Upper lobe of left lung (tissue), 6 donors: ENCODE results near the gene GIGYF1. TPM values are rescaled to one million over a fixed set of nuclear protein-coding genes. Genes with fewer than 3 reads are reported as not detected.
"Not testable (repeated sequence)": the region's sequence is repeated elsewhere in the genome, so short reads cannot be mapped to it uniquely, and the experiment has no call there.

Source experiments
- ATAC-seq, 2 donors: fragments of 200-7000 bp; cut with Tn5 transposase; one replicate each; pipeline ENCODE4 v1.9.1; 2022; ENCODE audit warnings: mild to moderate bottlenecking in 2 of 2, moderate library complexity in 2 of 2; ENCODE audit not compliant: low FRiP score in 2 of 2
- DNase-seq, 2 donors: peaks; one replicate each; pipeline ENCODE4 v3.0.0-alpha.2; 2019 to 2020
- H3K27ac ChIP-seq, 4 donors: fragments of 200-600 bp; sonication (generic); one replicate each; pipeline ENCODE4 v1.5.1; 2016 to 2019
- H3K27me3 ChIP-seq, 4 donors: fragments of 200-600 bp; sonication (generic); one replicate each; pipeline ENCODE4 v1.5.1; 2017 to 2019
- H3K36me3 ChIP-seq, 4 donors: fragments of 200-600 bp; sonication (generic); one replicate each; pipeline ENCODE4 v1.5.1; 2016 to 2019
- H3K4me1 ChIP-seq, 4 donors: fragments of 200-600 bp; sonication (generic); one replicate each; pipeline ENCODE4 v1.5.1; 2018 to 2019
- H3K4me3 ChIP-seq, 4 donors: fragments of 200-600 bp; sonication (generic); one replicate each; pipeline ENCODE4 v1.5.1; 2017 to 2019; ENCODE audit warnings: mild to moderate bottlenecking in 2 of 4, moderate library complexity in 1 of 4
- H3K9me3 ChIP-seq, 4 donors: fragments of 200-600 bp; sonication (generic); one replicate each; pipeline ENCODE4 v1.5.1; 2018 to 2019
- EP300 ChIP-seq, 4 donors: sonication (generic); formaldehyde crosslinking; IDR thresholded peaks; one replicate each; pipeline ENCODE4 v1.5.1; 2017; ENCODE audit warnings: antibody characterized with exemption in 4 of 4, control low read depth in 2 of 4
- POLR2A ChIP-seq, 4 donors: fragments of 450-650 bp; IDR thresholded peaks; one replicate each; pipeline ENCODE4 v1.5.1; 2016 to 2017; ENCODE audit warnings: antibody characterized with exemption in 4 of 4, mild to moderate bottlenecking in 2 of 4
- POLR2AphosphoS5 ChIP-seq, 2 donors: sonication (generic); formaldehyde crosslinking; IDR thresholded peaks; one replicate each; pipeline ENCODE4 v1.5.1; 2017; ENCODE audit warnings: antibody characterized with exemption in 2 of 2
- WGBS, 2 donors: methylation state at CpG; one replicate each; pipeline ENCODE4 v1.1.5; 2017 to 2018; 5-methylcytosine and 5-hydroxymethylcytosine counted together
- total RNA-seq, 6 donors: library from RNA; depleted of rRNA in 4 of 6; stranded (reverse); fragments of >200 nt in 4 of 6; gene quantifications; one replicate each; pipeline versions ENCODE4 v1.1.0 to v1.2.1, GENCODE V29; 2016 to 2021
- TF ChIP-seq, protein P1 (sequence below), 6 experiments: fragments of 450-650 bp in 4 of 6; fragments of 200-600 bp in 2 of 6; sonication (generic) in 2 of 6; IDR thresholded peaks; one replicate each; pipeline ENCODE4 v1.5.1; 2016 to 2019; ENCODE audit warnings: antibody characterized with exemption in 6 of 6
- donor health status: DM: no; HTN: no; CAD: no; lungs with moderate emphysema.
- donor health status: DM: no; HTN: yes; CAD: no; lungs with severe emphysema.

Gene GIGYF1
- total RNA-seq, 6 donors from 2014 or later = 18.7 to 151 (median 52.9) TPM

GRCh38 chr7:100731937-100732636 lies 38.0 kb upstream of the GIGYF1 start:
- WGBS, 2 donors = 79 to 87% methylated on average over 11 of the region's 11 CpGs
- no peaks in the 10 kb centered on the region for H3K27me3 ChIP-seq
- ATAC-seq (no peak), DNase-seq (no peak)
- no peak overlapping the region for H3K27ac ChIP-seq
- no peak overlapping the region for H3K4me3 ChIP-seq
- no peaks in the 10 kb centered on the region for H3K9me3 ChIP-seq
- TF ChIP-seq POLR2AphosphoS5 (IDR thresholded peaks at IDR 0.05) (no peak), POLR2A (IDR thresholded peaks at IDR 0.05) (no peak), EP300 (IDR thresholded peaks at IDR 0.05) (no peak)
- TF ChIP-seq, protein P1, sequence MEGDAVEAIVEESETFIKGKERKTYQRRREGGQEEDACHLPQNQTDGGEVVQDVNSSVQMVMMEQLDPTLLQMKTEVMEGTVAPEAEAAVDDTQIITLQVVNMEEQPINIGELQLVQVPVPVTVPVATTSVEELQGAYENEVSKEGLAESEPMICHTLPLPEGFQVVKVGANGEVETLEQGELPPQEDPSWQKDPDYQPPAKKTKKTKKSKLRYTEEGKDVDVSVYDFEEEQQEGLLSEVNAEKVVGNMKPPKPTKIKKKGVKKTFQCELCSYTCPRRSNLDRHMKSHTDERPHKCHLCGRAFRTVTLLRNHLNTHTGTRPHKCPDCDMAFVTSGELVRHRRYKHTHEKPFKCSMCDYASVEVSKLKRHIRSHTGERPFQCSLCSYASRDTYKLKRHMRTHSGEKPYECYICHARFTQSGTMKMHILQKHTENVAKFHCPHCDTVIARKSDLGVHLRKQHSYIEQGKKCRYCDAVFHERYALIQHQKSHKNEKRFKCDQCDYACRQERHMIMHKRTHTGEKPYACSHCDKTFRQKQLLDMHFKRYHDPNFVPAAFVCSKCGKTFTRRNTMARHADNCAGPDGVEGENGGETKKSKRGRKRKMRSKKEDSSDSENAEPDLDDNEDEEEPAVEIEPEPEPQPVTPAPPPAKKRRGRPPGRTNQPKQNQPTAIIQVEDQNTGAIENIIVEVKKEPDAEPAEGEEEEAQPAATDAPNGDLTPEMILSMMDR (IDR thresholded peaks at IDR 0.05) = no peak
- H3K4me1 ChIP-seq = no peaks in the 10 kb centered on the region
- no peaks in the 10 kb centered on the region for H3K36me3 ChIP-seq

DNA sequence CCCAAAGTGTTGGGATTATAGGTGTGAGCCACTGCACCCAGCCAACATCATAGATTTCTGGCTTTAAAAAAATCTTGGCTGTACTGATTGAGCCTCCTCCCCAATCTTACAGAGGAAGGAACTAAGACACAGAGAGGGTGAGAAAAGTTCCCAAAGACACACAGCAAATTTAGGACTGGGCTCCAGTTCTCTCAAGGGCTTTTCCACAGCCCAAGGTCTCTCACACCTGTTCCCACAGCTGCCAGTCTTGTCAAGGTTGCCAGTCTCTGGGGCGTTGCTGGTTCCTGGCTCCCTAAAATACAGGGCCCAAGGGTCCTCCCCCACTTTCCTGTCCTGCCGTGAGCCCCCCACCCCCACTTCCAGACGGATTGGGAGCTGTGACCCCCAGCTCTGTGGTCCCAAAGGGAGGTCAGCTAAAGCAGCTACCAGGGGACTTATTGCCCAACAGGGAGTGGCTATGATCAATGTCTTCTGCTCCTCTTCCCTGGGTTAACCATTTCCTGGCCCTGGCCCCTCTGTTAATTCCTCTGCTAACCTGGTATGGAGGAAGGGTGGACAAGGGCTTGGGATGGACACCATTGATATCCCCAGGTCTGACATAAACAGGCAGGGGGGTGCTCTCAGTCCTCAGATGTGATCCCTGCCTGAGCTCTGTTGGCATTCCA lies 36.2 kb upstream of the GIGYF1 start:
- 52% methylated on average over 3 of the region's 3 CpGs; no CpG with 5 or more reads in 1 of the 2 donors for WGBS, 2 donors

DNA sequence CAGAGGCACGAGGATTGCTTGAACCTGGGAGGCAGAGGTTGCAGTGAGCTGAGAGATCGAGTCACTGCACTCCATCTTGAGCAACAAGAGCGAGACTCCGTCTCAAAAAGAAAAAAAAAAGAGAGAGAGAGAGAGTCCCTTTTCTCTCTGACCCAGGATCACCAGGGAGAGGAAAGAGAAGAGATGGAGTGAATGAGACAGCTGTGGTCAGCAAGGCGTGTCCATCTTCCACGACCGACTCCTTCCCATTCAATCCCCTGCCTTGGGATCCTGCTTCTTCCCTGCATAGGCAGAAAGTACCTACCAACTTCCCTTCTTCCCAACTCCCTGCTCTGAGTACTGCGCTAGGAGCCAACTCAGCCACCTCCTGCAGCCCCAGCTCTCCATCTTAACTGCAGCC lies 34.1 kb upstream of the GIGYF1 start:
- 75 to 83% methylated on average over 8 of the region's 8 CpGs for WGBS, 2 donors
- no peaks in the 10 kb centered on the region for H3K9me3 ChIP-seq
- no peaks in the 10 kb centered on the region for H3K36me3 ChIP-seq
- no peaks in the 10 kb centered on the region for H3K27me3 ChIP-seq
- no peak for DNase-seq
- H3K4me1 ChIP-seq = peaks cover 4% of the 10 kb centered on the region in 4 donors
- TF ChIP-seq, protein P1 (IDR thresholded peaks at IDR 0.05) = no peak
- TF ChIP-seq POLR2AphosphoS5 (IDR thresholded peaks at IDR 0.05) (no peak), POLR2A (IDR thresholded peaks at IDR 0.05) (no peak), EP300 (IDR thresholded peaks at IDR 0.05) (no peak)
- no peak overlapping the region for H3K4me3 ChIP-seq
- no peak overlapping the region for H3K27ac ChIP-seq
- no peak for ATAC-seq

More for the DNA sequence above, 36.2 kb upstream of the GIGYF1 start:
- H3K36me3 ChIP-seq = no peaks in the 10 kb centered on the region
- no peaks in the 10 kb centered on the region for H3K27me3 ChIP-seq
- no peak overlapping the region for H3K27ac ChIP-seq
- H3K4me1 ChIP-seq = peaks cover 0 to 4% (median 2%) of the 10 kb centered on the region in 4 donors
- no peak for TF ChIP-seq POLR2AphosphoS5 (IDR thresholded peaks at IDR 0.05)
- TF ChIP-seq POLR2A (IDR thresholded peaks at IDR 0.05) = no peak
- TF ChIP-seq, protein P1 (IDR thresholded peaks at IDR 0.05) = no peak
- no peaks in the 10 kb centered on the region for H3K9me3 ChIP-seq
- no peak for ATAC-seq
- no peak for DNase-seq
- H3K4me3 ChIP-seq = no peak overlapping the region

GRCh38 chr7:100726996-100727761 lies 33.1 kb upstream of the GIGYF1 start:
- no peak overlapping the region for H3K27ac ChIP-seq

DNA sequence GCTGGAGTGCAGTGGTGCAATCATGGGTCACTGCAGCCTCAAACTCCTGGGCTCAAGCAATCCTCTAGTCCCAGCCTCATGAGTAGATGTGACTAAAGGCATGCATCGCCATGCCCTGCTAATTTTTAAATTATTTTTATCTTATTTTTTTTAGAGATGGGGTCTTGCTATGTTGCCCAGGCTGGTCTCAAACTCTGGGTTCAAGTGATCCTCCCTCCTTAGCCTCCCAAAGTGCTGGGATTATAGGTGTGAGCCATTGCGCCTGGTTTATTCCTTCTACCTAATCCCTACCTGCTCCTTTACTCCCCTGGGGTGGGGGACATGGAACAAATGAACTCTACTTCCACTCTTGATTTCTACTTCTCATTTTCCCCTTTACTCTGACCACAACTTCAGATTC lies 30.3 kb upstream of the GIGYF1 start:
- 91 to 100% methylated on average over 2 of the region's 2 CpGs for WGBS, 2 donors
- not testable (repeated sequence) for H3K36me3 ChIP-seq, H3K4me3 ChIP-seq, DNase-seq, H3K27ac ChIP-seq, ATAC-seq, H3K9me3 ChIP-seq
- Histone ChIP-seq H3K27me3 (peaks cover 0 to 21% (median 7%) of the 10 kb centered on the region in 4 donors), H3K4me1 (peaks cover 4 to 15% (median 7%) of the 10 kb centered on the region in 4 donors)

More at GRCh38 chr7:100726996-100727761, 33.1 kb upstream of the GIGYF1 start:
- no peaks in the 10 kb centered on the region for H3K27me3 ChIP-seq
- ATAC-seq (peak in 1 of 2 donors; percentile 62), DNase-seq (no peak)
- no peak overlapping the region for H3K4me3 ChIP-seq
- TF ChIP-seq, protein P1 (IDR thresholded peaks at IDR 0.05) = no peak
- TF ChIP-seq EP300 (IDR thresholded peaks at IDR 0.05) (no peak), POLR2AphosphoS5 (IDR thresholded peaks at IDR 0.05) (no peak), POLR2A (IDR thresholded peaks at IDR 0.05) (no peak)
- H3K4me1 ChIP-seq = peaks cover 4% of the 10 kb centered on the region in 4 donors
- WGBS, 2 donors = 61 to 62% methylated on average over 12 of the region's 12 CpGs
- no peaks in the 10 kb centered on the region for H3K36me3 ChIP-seq
- H3K9me3 ChIP-seq = no peaks in the 10 kb centered on the region
